Cortex of kidney (tissue), 1 donor: ENCODE results near the gene ZRANB1.
"Not testable (repeated sequence)": the region's sequence is repeated elsewhere in the genome, so short reads cannot be mapped to it uniquely, and the experiment has no call there.

Experiments used
- DNase-seq: peaks from one replicate; lab custom pipeline; 2025; lab: John Stamatoyannopoulos, UW

The ZRANB1 gene

GRCh38 chr10:124963866-124964720 lies 22.2 kb downstream of the ZRANB1 start:
- no peak for DNase-seq

- DNase-seq = no peak
These were observed 24.1 kb downstream of the ZRANB1 start for GRCh38 chr10:124966008-124966407.

GRCh38 chr10:124967255-124967654 lies 25.3 kb downstream of the ZRANB1 start:
- no peak for DNase-seq

- DNase-seq = no peak
These were observed 29.4 kb downstream of the ZRANB1 start for GRCh38 chr10:124971276-124971675.

GRCh38 chr10:124972637-124973036 lies 30.7 kb downstream of the ZRANB1 start:
- DNase-seq = no peak

GRCh38 chr10:124974131-124974530 lies 32.2 kb downstream of the ZRANB1 start:
- no peak for DNase-seq

GRCh38 chr10:124975977-124976514 lies 34.1 kb downstream of the ZRANB1 start:
- DNase-seq = no peak

GRCh38 chr10:124977161-124977560 lies 35.2 kb downstream of the ZRANB1 start:
- DNase-seq = no peak

- DNase-seq = no peak
These were observed 35.9 kb downstream of the ZRANB1 start for GRCh38 chr10:124977648-124978375.

GRCh38 chr10:124978376-124978725 lies 36.4 kb downstream of the ZRANB1 start:
- DNase-seq = no peak

GRCh38 chr10:124983321-124983720 lies 41.4 kb downstream of the ZRANB1 start:
- DNase-seq = no peak

- no peak for DNase-seq
These were observed 42.5 kb downstream of the ZRANB1 start for GRCh38 chr10:124984376-124984775.

GRCh38 chr10:124985162-124985561 lies 43.2 kb downstream of the ZRANB1 start:
- no peak for DNase-seq

- no peak for DNase-seq
These were observed 45.9 kb downstream of the ZRANB1 start for GRCh38 chr10:124987788-124988187.

- not testable (repeated sequence) for DNase-seq
These were observed 46.8 kb downstream of the ZRANB1 start for GRCh38 chr10:124988753-124989152.

- DNase-seq = no peak
These were observed 47.6 kb downstream of the ZRANB1 start for GRCh38 chr10:124989526-124989925.

GRCh38 chr10:124990671-124991625 lies 49.0 kb downstream of the ZRANB1 start:
- no peak for DNase-seq

- no peak for DNase-seq
These were observed 49.9 kb downstream of the ZRANB1 start for GRCh38 chr10:124991835-124992234.

- no peak for DNase-seq
These were observed 50.8 kb downstream of the ZRANB1 start for GRCh38 chr10:124992462-124993344.

GRCh38 chr10:124993345-124993708 lies 51.4 kb downstream of the ZRANB1 start:
- no peak for DNase-seq
